HCT116 (cell line): ENCODE measurements around the gene CDH2. TPM values are rescaled to one million over a fixed set of nuclear protein-coding genes. Genes with fewer than 3 reads are reported as not detected.

Source experiments
- ATAC-seq: fragments of 200-7000 bp; cut with Tn5 transposase; 2 replicates; pipeline ENCODE4 v1.9.1; 2020; ENCODE audit warnings: mild to moderate bottlenecking, moderate library complexity
- BruUV-seq: library from RNA; stranded (reverse); fragments of 400-500 nt; replicated peaks from 2 replicates; lab custom pipeline; 2021; lab: Mats Ljungman, UMichigan
- CTCF ChIA-PET: fragments of 300-600 bp; sonication (Branson Sonifier 250); formaldehyde crosslinking; loops from one replicate; lab custom pipeline; 2021; ENCODE audit warnings: antibody characterized with exemption; lab: Charles Lee
- POLR2A ChIA-PET: fragments of 300-600, 350-600 bp; sonication (Branson Sonifier 250); formaldehyde crosslinking; loops from one replicate; lab custom pipeline; 2021; ENCODE audit warnings: antibody characterized with exemption; lab: Charles Lee
- RAD21 ChIA-PET, 2 experiments: fragments of 300-600 bp; sonication (Branson Sonifier 250); formaldehyde crosslinking; loops; one replicate each; lab custom pipeline; 2023; ENCODE audit warnings: low total read pairs in 2 of 2; ENCODE audit not compliant: uncharacterized antibody in 2 of 2, unreplicated experiment in 2 of 2, low non-redundant PET in 1 of 2; lab: Charles Lee
- DNase-seq: peaks from one replicate; pipeline ENCODE4 v3.0.0-alpha.2; 2010; ENCODE audit warnings: low read depth, low spot score
- H2AFZ ChIP-seq: fragments of 200-600 bp; shearing (Covaris generic), sonication (generic); 2 replicates; pipeline ENCODE4 v1.6.1; 2017; ENCODE audit warnings: low read depth, mixed run types, mixed read lengths, antibody characterized with exemption, low read length; ENCODE audit not compliant: poor library complexity, severe bottlenecking
- H3K27ac ChIP-seq: 2 replicates; pipeline ENCODE4 v1.5.1; 2012; ENCODE audit warnings: low read depth, low read length
- H3K27me3 ChIP-seq: fragments of 200-600 bp; sonication (generic); 2 replicates; pipeline ENCODE4 v1.6.1; 2016; ENCODE audit warnings: mixed run types, low read length, mixed read lengths; ENCODE audit not compliant: insufficient read depth
- H3K36me3 ChIP-seq, 2 experiments: fragments of 200-500 bp in 1 of 2; fragments of 200-600 bp in 1 of 2; sonication (Bioruptor generic) in 1 of 2; sonication (generic) in 1 of 2; 2 replicates each; pipeline versions ENCODE4 v1.5.1 to v1.6.1; 2014 to 2016; ENCODE audit warnings: low read length in 2 of 2, inconsistent platforms in 1 of 2, mixed read lengths in 1 of 2, mixed run types in 1 of 2; ENCODE audit not compliant: insufficient read depth in 2 of 2, control insufficient read depth in 1 of 2
- H3K4me1 ChIP-seq, 2 experiments: fragments of 200-600 bp in 1 of 2; sonication (generic) in 1 of 2; 2 replicates each; pipeline versions ENCODE4 v1.5.1 to v1.6.1; 2012 to 2017; ENCODE audit warnings: low read length in 2 of 2, inconsistent platforms in 1 of 2, mild to moderate bottlenecking in 1 of 2, mixed read lengths in 1 of 2, mixed run types in 1 of 2, moderate library complexity in 1 of 2; ENCODE audit not compliant: insufficient read depth in 2 of 2, control insufficient read depth in 1 of 2
- H3K4me2 ChIP-seq: fragments of 200-600 bp; sonication (generic); 2 replicates; pipeline ENCODE4 v1.6.1; 2017; ENCODE audit warnings: mixed run types, low read length, mixed read lengths
- H3K4me3 ChIP-seq, 2 experiments: fragments of 200-600 bp in 1 of 2; sonication (generic) in 1 of 2; replicated peaks in 1 of 2; 2 replicates each; pipeline ENCODE4 v1.5.1; 2011 to 2016; ENCODE audit warnings: low read length in 2 of 2, control low read depth in 1 of 2, low read depth in 1 of 2, mild to moderate bottlenecking in 1 of 2, mixed read lengths in 1 of 2, mixed run types in 1 of 2
- H3K79me2 ChIP-seq: fragments of 200-600 bp; sonication (generic); 2 replicates; pipeline ENCODE4 v1.6.1; 2017; ENCODE audit warnings: mild to moderate bottlenecking, mixed run types, low read length, moderate library complexity, mixed read lengths; ENCODE audit not compliant: insufficient read depth
- H3K9ac ChIP-seq: fragments of 200-600 bp; sonication (generic); 2 replicates; pipeline ENCODE4 v1.6.1; 2016; ENCODE audit warnings: low read length, mixed read lengths
- H3K9me2 ChIP-seq: fragments of 200-600 bp; sonication (generic), shearing (Covaris generic); 2 replicates; pipeline ENCODE4 v1.6.1; 2017; ENCODE audit warnings: mixed run types, mild to moderate bottlenecking, moderate library complexity; ENCODE audit not compliant: insufficient read depth
- H3K9me3 ChIP-seq, 2 experiments: fragments of 200-500 bp in 1 of 2; fragments of 200-600 bp in 1 of 2; sonication (Bioruptor generic) in 1 of 2; sonication (generic) in 1 of 2; 2 replicates each; pipeline ENCODE4 v1.6.1; 2014 to 2017; ENCODE audit warnings: low read length in 2 of 2, mixed read lengths in 2 of 2, inconsistent platforms in 1 of 2, low read depth in 1 of 2, mild to moderate bottlenecking in 1 of 2, mixed run types in 1 of 2, moderate library complexity in 1 of 2; ENCODE audit not compliant: control insufficient read depth in 1 of 2, insufficient read depth in 1 of 2
- H4K20me1 ChIP-seq: fragments of 200-600 bp; sonication (generic), shearing (Covaris generic); 2 replicates; pipeline ENCODE4 v1.6.1; 2017; ENCODE audit warnings: mixed run types, mild to moderate bottlenecking, moderate library complexity; ENCODE audit not compliant: insufficient read depth
- CBX3 ChIP-seq: IDR thresholded peaks from 2 replicates; pipeline ENCODE4 v1.6.1; 2012; ENCODE audit warnings: low read depth
- CEBPB ChIP-seq: IDR thresholded peaks from 2 replicates; pipeline ENCODE4 v1.6.1; 2012; ENCODE audit warnings: low read depth
- EGR1 ChIP-seq: IDR thresholded peaks from 2 replicates; pipeline ENCODE4 v1.6.1; 2012; ENCODE audit warnings: low read depth
- ELF1 ChIP-seq: IDR thresholded peaks from 2 replicates; pipeline ENCODE4 v1.6.1; 2012; ENCODE audit warnings: low read depth, borderline replicate concordance
- FOSL1 ChIP-seq: IDR thresholded peaks from 2 replicates; pipeline ENCODE4 v1.6.1; 2012; ENCODE audit warnings: low read depth
- JUND ChIP-seq: IDR thresholded peaks from 2 replicates; pipeline ENCODE4 v1.6.1; 2012
- POLR2AphosphoS5 ChIP-seq: IDR thresholded peaks from 2 replicates; pipeline ENCODE4 v1.6.1; 2011; ENCODE audit warnings: mild to moderate bottlenecking, low read depth, low read length, moderate library complexity
- SIN3A ChIP-seq: IDR thresholded peaks from 2 replicates; pipeline ENCODE4 v1.6.1; 2012; ENCODE audit warnings: low read depth
- SRF ChIP-seq: IDR thresholded peaks from 2 replicates; pipeline ENCODE4 v1.6.1; 2012; ENCODE audit warnings: low read depth
- YY1 ChIP-seq: IDR thresholded peaks from 2 replicates; pipeline ENCODE4 v1.6.1; 2011; ENCODE audit warnings: low read length, low read depth, moderate library complexity, mild to moderate bottlenecking; ENCODE audit not compliant: insufficient replicate concordance; ENCODE audit errors: extremely low read depth
- ZFX ChIP-seq: fragments of 450-650 bp; IDR thresholded peaks from 2 replicates; pipeline ENCODE4 v1.6.1; 2017
- ZNF274 ChIP-seq: fragments of 200-500 bp; sonication (Bioruptor generic); IDR thresholded peaks from 2 replicates; pipeline ENCODE4 v1.6.1; 2014; ENCODE audit warnings: mild to moderate bottlenecking, low read depth, low read length, inconsistent platforms
- intact Hi-C: fragments of 100-400 bp; cut with micrococcal nuclease; formaldehyde crosslinking; loops from 2 replicates; pipeline ENCODE4 v1.10.0; 2022
- total RNA-seq: library from RNA; stranded (reverse); gene quantifications from one replicate; pipeline ENCODE4 v1.2.1, GENCODE V29; 2021; ENCODE audit not compliant: unreplicated experiment
- TF ChIP-seq, protein P1 (sequence below): IDR thresholded peaks from 2 replicates; pipeline ENCODE4 v1.6.1; 2012
- TF ChIP-seq, protein P2 (sequence below), 3 experiments: fragments of 200-600 bp in 1 of 3; sonication (generic) in 1 of 3; IDR thresholded peaks in 2 of 3; conservative IDR thresholded peaks in 1 of 3; 2 replicates each; pipeline ENCODE4 v1.5.1; 2012 to 2017; ENCODE audit warnings: low read depth in 2 of 3, low read length in 2 of 3, antibody characterized with exemption in 1 of 3, borderline replicate concordance in 1 of 3, control low read depth in 1 of 3, mild to moderate bottlenecking in 1 of 3, mixed read lengths in 1 of 3, mixed run types in 1 of 3, moderate library complexity in 1 of 3; ENCODE audit not compliant: insufficient read depth in 1 of 3
- TF ChIP-seq, protein P3 (sequence below): IDR thresholded peaks from 2 replicates; pipeline ENCODE4 v1.6.1; 2012
- TF ChIP-seq, protein P4 (sequence below): IDR thresholded peaks from 2 replicates; pipeline ENCODE4 v1.6.1; 2012; ENCODE audit warnings: low read depth

The CDH2 gene
- total RNA-seq, 1 experiment from 2014 or later, result 0.15 TPM

DNA sequence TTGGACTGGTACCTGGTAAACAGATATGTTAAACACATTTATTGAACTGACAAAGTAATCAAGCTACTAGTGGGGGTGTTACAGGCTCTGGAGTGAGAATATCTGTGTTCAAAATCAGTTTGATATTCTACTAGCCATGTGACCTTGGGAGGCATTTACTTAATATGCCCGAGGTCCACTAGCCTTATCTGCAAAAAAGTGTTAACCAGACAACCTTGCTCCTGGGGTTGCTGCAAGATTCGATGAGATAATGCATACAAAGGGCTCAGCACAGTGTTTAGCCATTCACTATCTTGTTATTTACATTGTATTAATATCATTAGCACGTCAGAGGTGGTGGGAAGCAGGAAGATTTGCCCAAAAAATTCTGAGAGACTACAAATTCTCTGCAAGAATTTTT is 103.3 kb downstream of the CDH2 start:
- Histone ChIP-seq H3K4me2 (no peak overlapping the region), H3K9me3 (no peaks in the 10 kb centered on the region), H3K27me3 (no peaks in the 10 kb centered on the region), H3K4me3 (no peak overlapping the region), H3K36me3 (no peaks in the 10 kb centered on the region), H4K20me1 (no peaks in the 10 kb centered on the region), H3K27ac (no peak overlapping the region), H3K9me2 (no peaks in the 10 kb centered on the region), H3K9ac (no peak overlapping the region), H2AFZ (no peak overlapping the region), H3K79me2 (no peaks in the 10 kb centered on the region), H3K4me1 (no peaks in the 10 kb centered on the region)
- CTCF ChIA-PET, result no interaction called here
- DNase-seq (no peak), ATAC-seq (no peak)
- RAD21 ChIA-PET, result no interaction called here
- POLR2A ChIA-PET, result no interaction called here
- intact Hi-C loops, result no loop called here
- BruUV-seq, result no TSS peak
- no peak for TF ChIP-seq ZNF274
- no peak for TF ChIP-seq CBX3
- no peak for TF ChIP-seq CEBPB
- TF ChIP-seq, protein P1, sequence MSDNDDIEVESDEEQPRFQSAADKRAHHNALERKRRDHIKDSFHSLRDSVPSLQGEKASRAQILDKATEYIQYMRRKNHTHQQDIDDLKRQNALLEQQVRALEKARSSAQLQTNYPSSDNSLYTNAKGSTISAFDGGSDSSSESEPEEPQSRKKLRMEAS, result no peak
- TF ChIP-seq, protein P2, sequence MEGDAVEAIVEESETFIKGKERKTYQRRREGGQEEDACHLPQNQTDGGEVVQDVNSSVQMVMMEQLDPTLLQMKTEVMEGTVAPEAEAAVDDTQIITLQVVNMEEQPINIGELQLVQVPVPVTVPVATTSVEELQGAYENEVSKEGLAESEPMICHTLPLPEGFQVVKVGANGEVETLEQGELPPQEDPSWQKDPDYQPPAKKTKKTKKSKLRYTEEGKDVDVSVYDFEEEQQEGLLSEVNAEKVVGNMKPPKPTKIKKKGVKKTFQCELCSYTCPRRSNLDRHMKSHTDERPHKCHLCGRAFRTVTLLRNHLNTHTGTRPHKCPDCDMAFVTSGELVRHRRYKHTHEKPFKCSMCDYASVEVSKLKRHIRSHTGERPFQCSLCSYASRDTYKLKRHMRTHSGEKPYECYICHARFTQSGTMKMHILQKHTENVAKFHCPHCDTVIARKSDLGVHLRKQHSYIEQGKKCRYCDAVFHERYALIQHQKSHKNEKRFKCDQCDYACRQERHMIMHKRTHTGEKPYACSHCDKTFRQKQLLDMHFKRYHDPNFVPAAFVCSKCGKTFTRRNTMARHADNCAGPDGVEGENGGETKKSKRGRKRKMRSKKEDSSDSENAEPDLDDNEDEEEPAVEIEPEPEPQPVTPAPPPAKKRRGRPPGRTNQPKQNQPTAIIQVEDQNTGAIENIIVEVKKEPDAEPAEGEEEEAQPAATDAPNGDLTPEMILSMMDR (IDR thresholded peaks at IDR 0.05 in 2 of 3, conservative IDR thresholded peaks at IDR 0.05 in 1 of 3; ENCODE audit: borderline replicate concordance in 1 of 3, insufficient read depth in 1 of 3, low read depth in 2 of 3, low read length in 2 of 3), result no peak
- no peak for TF ChIP-seq ELF1
- TF ChIP-seq SRF, result no peak
- TF ChIP-seq JUND, result no peak

DNA sequence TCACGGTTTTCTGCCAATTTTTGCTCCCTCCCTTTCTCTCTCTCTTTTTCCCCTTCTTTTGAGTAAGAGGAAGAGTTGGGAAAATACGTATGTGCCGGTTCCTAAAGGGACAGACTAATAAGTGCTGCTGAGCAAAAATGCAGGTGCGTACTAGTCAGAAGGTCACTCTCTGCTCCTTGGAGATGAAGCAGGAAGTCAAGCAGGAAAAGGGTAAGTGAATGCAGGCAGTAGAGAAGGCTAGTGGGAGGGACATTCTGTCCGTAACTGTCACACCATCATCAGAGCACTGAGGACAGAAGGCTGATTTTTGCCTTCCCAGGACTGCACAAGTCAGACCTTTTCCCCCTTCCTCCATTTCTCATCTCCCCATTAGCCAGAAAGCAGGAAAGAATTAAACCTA is 105.7 kb downstream of the CDH2 start:
- BruUV-seq, result no TSS peak
- Histone ChIP-seq H3K9me3 (no peaks in the 10 kb centered on the region), H3K4me3 (no peak overlapping the region), H3K27me3 (no peaks in the 10 kb centered on the region), H3K27ac (no peak overlapping the region), H3K4me2 (no peak overlapping the region), H4K20me1 (no peaks in the 10 kb centered on the region), H3K9me2 (no peaks in the 10 kb centered on the region), H2AFZ (no peak overlapping the region), H3K9ac (no peak overlapping the region), H3K79me2 (no peaks in the 10 kb centered on the region), H3K36me3 (no peaks in the 10 kb centered on the region), H3K4me1 (no peaks in the 10 kb centered on the region)
- ATAC-seq (no peak), DNase-seq (no peak)
- RAD21 ChIA-PET, result no interaction called here
- POLR2A ChIA-PET, result no interaction called here
- CTCF ChIA-PET, result no interaction called here
- intact Hi-C loops, result no loop called here
- no peak for TF ChIP-seq ZFX
- no peak for TF ChIP-seq JUND
- TF ChIP-seq, protein P1, result no peak
- TF ChIP-seq EGR1, result no peak
- no peak for TF ChIP-seq CBX3
- TF ChIP-seq YY1, result no peak
- TF ChIP-seq POLR2AphosphoS5, result no peak
- TF ChIP-seq ELF1, result no peak
- no peak for TF ChIP-seq FOSL1
- TF ChIP-seq SRF, result no peak
- no peak for TF ChIP-seq SIN3A
- TF ChIP-seq, protein P3, sequence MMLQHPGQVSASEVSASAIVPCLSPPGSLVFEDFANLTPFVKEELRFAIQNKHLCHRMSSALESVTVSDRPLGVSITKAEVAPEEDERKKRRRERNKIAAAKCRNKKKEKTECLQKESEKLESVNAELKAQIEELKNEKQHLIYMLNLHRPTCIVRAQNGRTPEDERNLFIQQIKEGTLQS, result no peak
- TF ChIP-seq, protein P4, sequence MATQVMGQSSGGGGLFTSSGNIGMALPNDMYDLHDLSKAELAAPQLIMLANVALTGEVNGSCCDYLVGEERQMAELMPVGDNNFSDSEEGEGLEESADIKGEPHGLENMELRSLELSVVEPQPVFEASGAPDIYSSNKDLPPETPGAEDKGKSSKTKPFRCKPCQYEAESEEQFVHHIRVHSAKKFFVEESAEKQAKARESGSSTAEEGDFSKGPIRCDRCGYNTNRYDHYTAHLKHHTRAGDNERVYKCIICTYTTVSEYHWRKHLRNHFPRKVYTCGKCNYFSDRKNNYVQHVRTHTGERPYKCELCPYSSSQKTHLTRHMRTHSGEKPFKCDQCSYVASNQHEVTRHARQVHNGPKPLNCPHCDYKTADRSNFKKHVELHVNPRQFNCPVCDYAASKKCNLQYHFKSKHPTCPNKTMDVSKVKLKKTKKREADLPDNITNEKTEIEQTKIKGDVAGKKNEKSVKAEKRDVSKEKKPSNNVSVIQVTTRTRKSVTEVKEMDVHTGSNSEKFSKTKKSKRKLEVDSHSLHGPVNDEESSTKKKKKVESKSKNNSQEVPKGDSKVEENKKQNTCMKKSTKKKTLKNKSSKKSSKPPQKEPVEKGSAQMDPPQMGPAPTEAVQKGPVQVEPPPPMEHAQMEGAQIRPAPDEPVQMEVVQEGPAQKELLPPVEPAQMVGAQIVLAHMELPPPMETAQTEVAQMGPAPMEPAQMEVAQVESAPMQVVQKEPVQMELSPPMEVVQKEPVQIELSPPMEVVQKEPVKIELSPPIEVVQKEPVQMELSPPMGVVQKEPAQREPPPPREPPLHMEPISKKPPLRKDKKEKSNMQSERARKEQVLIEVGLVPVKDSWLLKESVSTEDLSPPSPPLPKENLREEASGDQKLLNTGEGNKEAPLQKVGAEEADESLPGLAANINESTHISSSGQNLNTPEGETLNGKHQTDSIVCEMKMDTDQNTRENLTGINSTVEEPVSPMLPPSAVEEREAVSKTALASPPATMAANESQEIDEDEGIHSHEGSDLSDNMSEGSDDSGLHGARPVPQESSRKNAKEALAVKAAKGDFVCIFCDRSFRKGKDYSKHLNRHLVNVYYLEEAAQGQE, result no peak
